Measurements from ENCODE around the gene FNIP1. TPM values are rescaled to one million over a fixed set of nuclear protein-coding genes. Genes with fewer than 3 reads are reported as not detected.

Gene FNIP1
- total and polyA plus RNA-seq, 12 donors: 2.9 to 63.4 (median 33.8) TPM

GRCh38 chr5:131693894-131694293 is 102.9 kb downstream of the FNIP1 start:
- Histone ChIP-seq H3K36me3 (replicated peaks in 1 of 2) (peaks cover 0 to 10% of the 10 kb centered on the region in 2 donors), H3K27ac (no peak overlapping the region), H3K27me3 (no peaks in the 10 kb centered on the region), H3K9me3 (replicated peaks in 1 of 3) (peaks cover 0 to 7% (median 0%) of the 10 kb centered on the region in 3 donors), H3K4me1 (replicated peaks in 1 of 2) (no peaks in the 10 kb centered on the region), H3K4me3 (no peak overlapping the region)
- TF ChIP-seq CTCF (IDR thresholded peaks at IDR 0.05): no peak
- no peak for TF ChIP-seq POLR2A (IDR thresholded peaks at IDR 0.05)
- no peak for DNase-seq
- intact Hi-C loops (cut with DNase I): no loop called here
- WGBS, 4 donors: 93 to 100% (median 97%) methylated on average over 1 of the region's 1 CpG

GRCh38 chr5:131685516-131686171 is 111.2 kb downstream of the FNIP1 start:
- H3K36me3 ChIP-seq (replicated peaks in 1 of 2): peaks cover 0 to 7% of the 10 kb centered on the region in 2 donors
- no peak for DNase-seq
- TF ChIP-seq POLR2A (IDR thresholded peaks at IDR 0.05) (no peak), CTCF (IDR thresholded peaks at IDR 0.05) (no peak)
- H3K4me1 ChIP-seq (replicated peaks in 1 of 2): peaks cover 0 to 12% of the 10 kb centered on the region in 2 donors
- intact Hi-C loops (cut with DNase I): no loop called here
- H3K27me3 ChIP-seq: no peaks in the 10 kb centered on the region
- WGBS, 4 donors: 96 to 97% (median 97%) methylated on average over 7 of the region's 7 CpGs
- H3K27ac ChIP-seq: peak overlapping the region in 1 of 5 donors; percentile 14
- H3K4me3 ChIP-seq: no peak overlapping the region
- H3K9me3 ChIP-seq (replicated peaks in 1 of 3): no peaks in the 10 kb centered on the region

DNA sequence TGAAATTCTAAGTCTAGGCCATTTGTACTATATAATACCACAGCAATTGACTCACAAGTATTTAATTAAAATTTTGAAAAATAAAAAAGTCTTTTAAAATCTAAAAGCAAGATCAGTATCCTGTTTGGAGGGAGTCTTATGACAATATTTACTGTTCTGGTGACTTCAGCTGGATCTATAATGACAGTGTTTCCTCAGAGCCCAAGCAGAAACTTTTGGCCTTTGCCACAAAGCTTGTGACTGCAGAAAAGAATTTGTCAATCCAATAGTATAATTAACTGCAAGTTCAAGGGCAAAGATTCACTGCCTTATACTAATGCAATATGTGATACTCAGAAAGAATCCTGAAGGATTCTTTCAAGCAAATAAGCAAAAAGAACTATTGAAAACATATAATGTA is 112.2 kb downstream of the FNIP1 start:
- no peak overlapping the region for H3K4me3 ChIP-seq
- intact Hi-C loops (cut with DNase I): no loop called here
- H3K9me3 ChIP-seq (replicated peaks in 1 of 3): no peaks in the 10 kb centered on the region
- H3K27me3 ChIP-seq: no peaks in the 10 kb centered on the region
- H3K27ac ChIP-seq: no peak overlapping the region
- TF ChIP-seq POLR2A (IDR thresholded peaks at IDR 0.05) (no peak), CTCF (IDR thresholded peaks at IDR 0.05) (no peak)
- peaks cover 0 to 12% of the 10 kb centered on the region in 2 donors for H3K4me1 ChIP-seq (replicated peaks in 1 of 2)
- peak in 1 of 7 donors; percentile 45 for DNase-seq
- peaks cover 0 to 3% of the 10 kb centered on the region in 2 donors for H3K36me3 ChIP-seq (replicated peaks in 1 of 2)

DNA sequence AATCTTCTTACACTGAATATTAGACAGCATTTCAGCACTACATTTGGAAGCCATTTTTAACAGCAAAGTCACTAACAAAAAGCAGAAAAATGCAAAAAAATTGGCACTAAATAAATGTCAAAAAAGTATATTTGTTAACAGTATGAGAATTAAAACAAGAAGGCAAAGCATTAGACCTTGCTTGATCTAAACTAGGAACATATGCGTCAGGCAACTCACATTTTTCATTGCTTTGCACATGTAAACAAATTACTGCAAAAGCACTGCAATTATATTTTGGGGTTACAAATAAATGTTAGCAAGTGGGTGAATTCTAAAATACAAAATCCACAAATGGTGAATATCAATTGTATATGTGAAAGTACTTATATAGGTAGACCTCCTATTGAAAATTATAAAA is 112.8 kb downstream of the FNIP1 start:
- peaks cover 0 to 12% of the 10 kb centered on the region in 2 donors for H3K4me1 ChIP-seq (replicated peaks in 1 of 2)
- no peak overlapping the region for H3K4me3 ChIP-seq
- no peaks in the 10 kb centered on the region for H3K9me3 ChIP-seq (replicated peaks in 1 of 3)
- no peaks in the 10 kb centered on the region for H3K27me3 ChIP-seq
- TF ChIP-seq POLR2A (IDR thresholded peaks at IDR 0.05) (no peak), CTCF (IDR thresholded peaks at IDR 0.05) (no peak)
- 76 to 90% (median 86%) methylated on average over 1 of the region's 1 CpG for WGBS, 4 donors
- intact Hi-C loops (cut with DNase I): no loop called here
- H3K36me3 ChIP-seq (replicated peaks in 1 of 2): no peaks in the 10 kb centered on the region
- no peak overlapping the region for H3K27ac ChIP-seq
- no peak for DNase-seq
